HK-2 (cell line): Measurements from ENCODE around the gene RGS3.

Experiments used
- DNase-seq: peaks from one replicate; pipeline ENCODE4 v3.0.0-alpha.2; 2018; ENCODE audit not compliant: unreplicated experiment

The RGS3 gene

DNA sequence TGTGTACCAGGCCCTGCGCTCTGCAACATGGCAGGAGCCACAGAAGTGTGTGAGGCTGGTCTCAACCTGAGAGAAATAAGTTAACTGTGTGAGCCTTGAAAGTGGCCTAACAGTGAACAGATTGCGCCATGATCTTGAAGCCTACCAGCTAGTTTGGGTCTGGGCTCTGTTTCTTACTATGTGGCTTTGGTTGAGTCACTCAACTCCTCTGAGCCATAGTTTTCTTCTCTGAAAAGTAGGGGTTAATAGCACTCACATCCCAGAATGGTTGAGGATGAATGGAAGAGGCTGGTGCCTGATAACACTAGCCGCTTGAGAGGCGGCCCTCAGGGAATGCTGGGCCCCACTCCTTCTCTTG lies 121.5 kb downstream of the RGS3 start:
- no peak for DNase-seq

- DNase-seq, result no peak
These were observed 122.0 kb downstream of the RGS3 start for GRCh38 chr9:113585555-113585954.

GRCh38 chr9:113587471-113588031 lies 124.0 kb downstream of the RGS3 start:
- DNase-seq, result no peak

DNA sequence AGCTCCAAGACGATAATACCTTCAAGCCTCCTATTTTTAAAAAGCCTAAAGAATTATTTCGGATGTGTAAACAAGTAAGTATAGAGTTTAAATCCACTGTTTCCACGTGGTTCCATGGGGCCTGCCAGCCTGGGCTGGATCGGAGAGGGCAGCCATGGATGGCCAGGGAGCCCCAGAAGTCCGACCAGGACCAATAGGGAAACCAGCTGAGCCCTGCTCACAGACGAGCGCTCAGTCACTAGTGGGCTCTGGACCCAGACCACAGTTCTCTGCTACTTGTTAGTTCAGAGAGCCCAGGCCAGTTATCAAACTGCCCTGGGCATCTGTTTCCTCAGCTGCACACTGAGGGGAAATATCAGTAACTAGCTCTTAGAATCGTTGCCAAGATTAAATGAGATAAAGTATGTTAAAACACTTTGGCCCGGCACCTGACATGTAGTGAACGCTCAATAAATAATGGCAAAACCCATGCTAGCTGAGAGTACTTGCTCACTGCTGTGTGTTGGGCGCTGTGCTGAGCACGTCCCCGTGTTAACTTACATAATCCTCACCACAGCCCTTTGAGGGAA lies 124.8 kb downstream of the RGS3 start:
- DNase-seq, result no peak

GRCh38 chr9:113588936-113589335 lies 125.4 kb downstream of the RGS3 start:
- no peak for DNase-seq

- no peak for DNase-seq
These were observed 125.9 kb downstream of the RGS3 start for GRCh38 chr9:113589407-113589806.

DNA sequence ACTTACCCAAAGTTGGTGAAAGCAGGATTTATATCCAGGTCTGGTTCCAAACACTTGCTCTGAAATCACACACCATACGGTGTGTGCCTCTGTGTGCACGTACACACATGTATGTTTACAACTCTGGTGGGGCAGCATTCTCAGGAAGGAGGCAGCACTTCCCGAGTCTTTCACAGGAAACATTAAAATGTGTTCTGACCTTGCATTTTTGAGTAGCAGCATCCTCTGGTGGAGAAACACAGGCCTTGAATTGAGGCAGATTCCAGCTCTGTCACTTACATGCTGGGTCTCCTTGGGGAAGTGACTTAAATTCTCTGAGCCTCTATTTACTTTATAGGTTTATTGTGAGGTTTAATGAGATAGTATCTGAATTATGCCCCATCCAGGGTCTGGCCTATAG lies 126.4 kb downstream of the RGS3 start:
- no peak for DNase-seq

GRCh38 chr9:113590389-113590788 lies 126.9 kb downstream of the RGS3 start:
- no peak for DNase-seq

GRCh38 chr9:113590991-113591898 lies 127.7 kb downstream of the RGS3 start:
- peak; percentile 86 for DNase-seq

GRCh38 chr9:113591899-113592625 lies 128.5 kb downstream of the RGS3 start:
- no peak for DNase-seq

GRCh38 chr9:113592876-113593575 lies 129.5 kb downstream of the RGS3 start:
- no peak for DNase-seq

DNA sequence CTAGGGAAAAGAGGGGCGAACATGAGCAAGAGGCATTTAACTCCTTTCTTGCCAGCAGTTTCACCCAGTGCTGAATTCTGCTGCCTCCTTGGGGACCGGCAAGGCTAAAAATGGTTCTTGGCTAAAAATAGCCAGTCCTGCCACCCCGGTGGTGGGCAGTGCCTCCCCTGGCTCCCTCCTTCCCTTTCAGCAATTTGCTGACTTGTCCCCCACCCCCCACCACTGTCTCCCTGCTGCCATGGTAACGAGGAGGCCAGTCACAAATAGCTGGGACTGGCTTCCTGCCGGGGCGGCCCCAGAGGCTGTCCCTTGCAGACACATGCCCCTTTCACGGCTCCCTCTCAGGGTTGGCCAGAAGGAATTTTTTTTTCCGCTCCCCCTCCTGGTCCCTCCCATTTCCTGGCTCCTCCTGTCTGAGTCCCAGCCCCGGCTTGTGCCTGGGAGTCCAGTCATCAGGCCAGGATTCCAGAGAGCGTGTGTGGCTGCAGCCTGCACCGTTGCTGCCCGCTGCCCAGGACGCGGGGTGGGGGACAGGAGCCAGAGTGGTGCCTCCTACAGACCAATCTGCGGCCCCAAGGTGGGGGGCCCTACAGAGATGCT lies 130.3 kb downstream of the RGS3 start:
- DNase-seq, result peak; percentile 97

- no peak for DNase-seq
These were observed 131.2 kb downstream of the RGS3 start for GRCh38 chr9:113594484-113595299.

GRCh38 chr9:113596616-113597320 lies 133.2 kb downstream of the RGS3 start:
- DNase-seq, result no peak

- no peak for DNase-seq
These were observed 134.1 kb downstream of the RGS3 start for GRCh38 chr9:113597390-113598241.

DNA sequence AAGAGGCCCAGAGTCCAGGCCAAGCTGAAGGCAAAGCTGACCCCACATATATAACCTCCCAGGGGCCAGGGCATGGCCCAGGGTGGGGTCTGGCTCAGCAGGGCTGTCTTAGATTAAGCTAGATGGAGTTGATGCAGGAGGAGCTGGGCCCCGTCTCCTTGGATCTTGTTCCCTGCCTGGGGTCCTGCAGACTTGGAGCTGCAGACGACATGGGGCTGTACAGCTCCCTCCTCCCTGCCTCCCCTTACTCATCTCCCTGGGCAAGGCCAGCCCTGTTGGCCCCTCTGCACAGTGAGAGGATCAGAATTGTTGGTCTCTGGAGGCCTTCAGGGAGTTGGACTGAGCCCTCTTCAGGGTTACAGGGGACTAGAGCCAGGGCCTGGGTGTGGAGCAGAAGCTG lies 134.9 kb downstream of the RGS3 start:
- DNase-seq, result no peak

GRCh38 chr9:113598883-113599282 lies 135.4 kb downstream of the RGS3 start:
- DNase-seq, result no peak

DNA sequence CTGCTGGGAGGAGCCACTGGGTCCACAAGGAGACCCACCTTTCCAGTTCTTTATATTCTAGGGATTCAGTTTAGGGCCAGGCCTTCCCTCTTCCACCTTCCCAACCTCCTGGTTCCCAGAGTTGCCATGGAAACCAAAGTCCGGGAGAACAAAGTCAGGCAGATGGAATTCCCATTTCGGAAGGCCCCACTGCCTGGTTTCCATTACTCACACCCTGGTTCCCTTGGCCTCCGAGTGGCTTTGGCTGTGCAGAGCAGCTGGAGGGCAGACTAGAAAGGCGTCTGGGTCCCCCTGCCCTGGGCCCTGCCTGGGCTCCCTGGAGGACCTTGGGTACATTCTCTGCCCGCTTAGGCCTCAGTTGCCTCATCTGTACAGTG lies 136.1 kb downstream of the RGS3 start:
- DNase-seq, result no peak
